Measurements from ENCODE around the gene TMEM100. TPM values are rescaled to one million over a fixed set of nuclear protein-coding genes. Genes with fewer than 3 reads are reported as not detected.

The TMEM100 gene
- total and polyA plus RNA-seq, 2 experiments from 2014 or later: 0.10 to 0.73 TPM

DNA sequence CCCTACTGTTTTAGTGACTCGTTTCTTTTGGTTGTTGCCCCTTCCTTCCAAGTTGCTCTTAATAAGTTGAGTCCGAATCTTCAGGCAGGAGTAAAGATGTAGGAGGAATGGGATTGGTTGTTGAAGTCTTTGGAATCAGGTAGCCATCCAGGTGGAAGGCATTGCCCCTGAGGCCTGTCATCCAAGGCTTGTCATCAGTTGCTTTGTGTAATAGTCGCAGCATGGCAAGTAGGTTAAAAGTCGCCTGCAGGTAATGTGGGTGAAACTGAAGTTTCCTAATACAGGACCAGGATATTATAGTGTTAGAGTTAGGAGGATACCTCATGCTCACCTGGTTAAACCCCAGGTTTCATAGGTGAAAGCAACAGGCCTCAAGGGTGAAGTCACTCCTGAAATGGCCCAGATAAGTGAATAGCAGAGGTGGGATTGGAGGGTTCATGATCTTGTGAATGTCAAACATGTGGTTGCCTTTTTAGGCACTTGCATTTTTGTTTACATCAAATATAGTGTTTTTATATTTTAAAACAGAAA, 29.1 kb upstream of the TMEM100 start:
- Histone ChIP-seq H3F3A (replicated peaks; ENCODE audit: low read depth) (no peaks in the 10 kb centered on the region), H3K36me3 (ENCODE audit: insufficient read depth) (no peaks in the 10 kb centered on the region), H3K4me2 (peak overlapping the region; percentile 87), H4K20me1 (replicated peaks; ENCODE audit: insufficient read depth) (peaks cover 6% of the 10 kb centered on the region; the same call in 1 of the 2 replicates), H3K27me3 (ENCODE audit: insufficient read depth) (no peaks in the 10 kb centered on the region), H3K4me3 (peak overlapping the region; percentile 80), H3K4me1 (ENCODE audit: insufficient read depth) (peaks cover 8% of the 10 kb centered on the region; the same call in 1 of the 2 replicates), H3K9me2 (ENCODE audit: insufficient read depth) (0 out of 2 replicates have a peak, but pooled peaks cover 5% of the 10 kb centered on the region), H2AFZ (peak overlapping the region; percentile 98), H3K79me2 (replicated peaks; ENCODE audit: insufficient read depth) (peaks cover 23% of the 10 kb centered on the region), H3K27ac (ENCODE audit: low read depth) (peak overlapping the region; percentile 26; the same call in 1 of the 2 replicates)
- ATAC-seq: no peak
- H3K9me3 Mint-ChIP-seq: no peaks in the 10 kb centered on the region
- peaks cover 4% of the 10 kb centered on the region for H3K27me3 Mint-ChIP-seq (ENCODE audit: insufficient read depth, low read depth, poor library complexity)
- no peak overlapping the region for H3K27ac Mint-ChIP-seq
- peaks cover 11% of the 10 kb centered on the region for H3K4me1 Mint-ChIP-seq
- H3K4me3 Mint-ChIP-seq: peak overlapping the region; percentile 92
- DNase-seq (ENCODE audit: low spot score): peak; percentile 7
- TF ChIP-seq, protein P1, sequence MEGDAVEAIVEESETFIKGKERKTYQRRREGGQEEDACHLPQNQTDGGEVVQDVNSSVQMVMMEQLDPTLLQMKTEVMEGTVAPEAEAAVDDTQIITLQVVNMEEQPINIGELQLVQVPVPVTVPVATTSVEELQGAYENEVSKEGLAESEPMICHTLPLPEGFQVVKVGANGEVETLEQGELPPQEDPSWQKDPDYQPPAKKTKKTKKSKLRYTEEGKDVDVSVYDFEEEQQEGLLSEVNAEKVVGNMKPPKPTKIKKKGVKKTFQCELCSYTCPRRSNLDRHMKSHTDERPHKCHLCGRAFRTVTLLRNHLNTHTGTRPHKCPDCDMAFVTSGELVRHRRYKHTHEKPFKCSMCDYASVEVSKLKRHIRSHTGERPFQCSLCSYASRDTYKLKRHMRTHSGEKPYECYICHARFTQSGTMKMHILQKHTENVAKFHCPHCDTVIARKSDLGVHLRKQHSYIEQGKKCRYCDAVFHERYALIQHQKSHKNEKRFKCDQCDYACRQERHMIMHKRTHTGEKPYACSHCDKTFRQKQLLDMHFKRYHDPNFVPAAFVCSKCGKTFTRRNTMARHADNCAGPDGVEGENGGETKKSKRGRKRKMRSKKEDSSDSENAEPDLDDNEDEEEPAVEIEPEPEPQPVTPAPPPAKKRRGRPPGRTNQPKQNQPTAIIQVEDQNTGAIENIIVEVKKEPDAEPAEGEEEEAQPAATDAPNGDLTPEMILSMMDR (conservative IDR thresholded peaks at IDR 0.05; ENCODE audit: low read depth in 2 of 2): no peak
- no peak for TF ChIP-seq STAT1 (IDR thresholded peaks at IDR 0.05; ENCODE audit: unreplicated experiment)
- TF ChIP-seq, protein P2, sequence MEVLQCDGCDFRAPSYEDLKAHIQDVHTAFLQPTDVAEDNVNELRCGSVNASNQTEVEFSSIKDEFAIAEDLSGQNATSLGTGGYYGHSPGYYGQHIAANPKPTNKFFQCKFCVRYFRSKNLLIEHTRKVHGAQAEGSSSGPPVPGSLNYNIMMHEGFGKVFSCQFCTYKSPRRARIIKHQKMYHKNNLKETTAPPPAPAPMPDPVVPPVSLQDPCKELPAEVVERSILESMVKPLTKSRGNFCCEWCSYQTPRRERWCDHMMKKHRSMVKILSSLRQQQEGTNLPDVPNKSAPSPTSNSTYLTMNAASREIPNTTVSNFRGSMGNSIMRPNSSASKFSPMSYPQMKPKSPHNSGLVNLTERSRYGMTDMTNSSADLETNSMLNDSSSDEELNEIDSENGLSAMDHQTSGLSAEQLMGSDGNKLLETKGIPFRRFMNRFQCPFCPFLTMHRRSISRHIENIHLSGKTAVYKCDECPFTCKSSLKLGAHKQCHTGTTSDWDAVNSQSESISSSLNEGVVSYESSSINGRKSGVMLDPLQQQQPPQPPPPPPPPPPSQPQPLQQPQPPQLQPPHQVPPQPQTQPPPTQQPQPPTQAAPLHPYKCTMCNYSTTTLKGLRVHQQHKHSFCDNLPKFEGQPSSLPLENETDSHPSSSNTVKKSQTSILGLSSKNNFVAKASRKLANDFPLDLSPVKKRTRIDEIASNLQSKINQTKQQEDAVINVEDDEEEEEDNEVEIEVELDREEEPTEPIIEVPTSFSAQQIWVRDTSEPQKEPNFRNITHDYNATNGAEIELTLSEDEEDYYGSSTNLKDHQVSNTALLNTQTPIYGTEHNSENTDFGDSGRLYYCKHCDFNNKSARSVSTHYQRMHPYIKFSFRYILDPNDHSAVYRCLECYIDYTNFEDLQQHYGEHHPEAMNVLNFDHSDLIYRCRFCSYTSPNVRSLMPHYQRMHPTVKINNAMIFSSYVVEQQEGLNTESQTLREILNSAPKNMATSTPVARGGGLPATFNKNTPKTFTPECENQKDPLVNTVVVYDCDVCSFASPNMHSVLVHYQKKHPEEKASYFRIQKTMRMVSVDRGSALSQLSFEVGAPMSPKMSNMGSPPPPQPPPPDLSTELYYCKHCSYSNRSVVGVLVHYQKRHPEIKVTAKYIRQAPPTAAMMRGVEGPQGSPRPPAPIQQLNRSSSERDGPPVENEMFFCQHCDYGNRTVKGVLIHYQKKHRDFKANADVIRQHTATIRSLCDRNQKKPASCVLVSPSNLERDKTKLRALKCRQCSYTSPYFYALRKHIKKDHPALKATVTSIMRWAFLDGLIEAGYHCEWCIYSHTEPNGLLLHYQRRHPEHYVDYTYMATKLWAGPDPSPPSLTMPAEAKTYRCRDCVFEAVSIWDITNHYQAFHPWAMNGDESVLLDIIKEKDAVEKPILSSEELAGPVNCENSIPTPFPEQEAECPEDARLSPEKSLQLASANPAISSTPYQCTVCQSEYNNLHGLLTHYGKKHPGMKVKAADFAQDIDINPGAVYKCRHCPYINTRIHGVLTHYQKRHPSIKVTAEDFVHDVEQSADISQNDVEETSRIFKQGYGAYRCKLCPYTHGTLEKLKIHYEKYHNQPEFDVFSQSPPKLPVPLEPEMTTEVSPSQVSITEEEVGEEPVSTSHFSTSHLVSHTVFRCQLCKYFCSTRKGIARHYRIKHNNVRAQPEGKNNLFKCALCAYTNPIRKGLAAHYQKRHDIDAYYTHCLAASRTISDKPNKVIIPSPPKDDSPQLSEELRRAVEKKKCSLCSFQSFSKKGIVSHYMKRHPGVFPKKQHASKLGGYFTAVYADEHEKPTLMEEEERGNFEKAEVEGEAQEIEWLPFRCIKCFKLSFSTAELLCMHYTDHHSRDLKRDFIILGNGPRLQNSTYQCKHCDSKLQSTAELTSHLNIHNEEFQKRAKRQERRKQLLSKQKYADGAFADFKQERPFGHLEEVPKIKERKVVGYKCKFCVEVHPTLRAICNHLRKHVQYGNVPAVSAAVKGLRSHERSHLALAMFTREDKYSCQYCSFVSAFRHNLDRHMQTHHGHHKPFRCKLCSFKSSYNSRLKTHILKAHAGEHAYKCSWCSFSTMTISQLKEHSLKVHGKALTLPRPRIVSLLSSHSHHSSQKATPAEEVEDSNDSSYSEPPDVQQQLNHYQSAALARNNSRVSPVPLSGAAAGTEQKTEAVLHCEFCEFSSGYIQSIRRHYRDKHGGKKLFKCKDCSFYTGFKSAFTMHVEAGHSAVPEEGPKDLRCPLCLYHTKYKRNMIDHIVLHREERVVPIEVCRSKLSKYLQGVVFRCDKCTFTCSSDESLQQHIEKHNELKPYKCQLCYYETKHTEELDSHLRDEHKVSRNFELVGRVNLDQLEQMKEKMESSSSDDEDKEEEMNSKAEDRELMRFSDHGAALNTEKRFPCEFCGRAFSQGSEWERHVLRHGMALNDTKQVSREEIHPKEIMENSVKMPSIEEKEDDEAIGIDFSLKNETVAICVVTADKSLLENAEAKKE (CRISPR knock-in tag; IDR thresholded peaks at IDR 0.05): no peak
- TF ChIP-seq, protein P3, sequence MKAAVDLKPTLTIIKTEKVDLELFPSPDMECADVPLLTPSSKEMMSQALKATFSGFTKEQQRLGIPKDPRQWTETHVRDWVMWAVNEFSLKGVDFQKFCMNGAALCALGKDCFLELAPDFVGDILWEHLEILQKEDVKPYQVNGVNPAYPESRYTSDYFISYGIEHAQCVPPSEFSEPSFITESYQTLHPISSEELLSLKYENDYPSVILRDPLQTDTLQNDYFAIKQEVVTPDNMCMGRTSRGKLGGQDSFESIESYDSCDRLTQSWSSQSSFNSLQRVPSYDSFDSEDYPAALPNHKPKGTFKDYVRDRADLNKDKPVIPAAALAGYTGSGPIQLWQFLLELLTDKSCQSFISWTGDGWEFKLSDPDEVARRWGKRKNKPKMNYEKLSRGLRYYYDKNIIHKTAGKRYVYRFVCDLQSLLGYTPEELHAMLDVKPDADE (IDR thresholded peaks at IDR 0.05): no peak
- TF ChIP-seq EZH2 (IDR thresholded peaks at IDR 0.05; ENCODE audit: low read depth, unreplicated experiment): no peak
- no peak for TF ChIP-seq ZNF331 (CRISPR knock-in tag; IDR thresholded peaks at IDR 0.05; ENCODE audit: low read depth)
- TF ChIP-seq CREB1 (CRISPR knock-in tag; IDR thresholded peaks at IDR 0.05; ENCODE audit: low read depth): no peak
- TF ChIP-seq ZNF114 (CRISPR knock-in tag; IDR thresholded peaks at IDR 0.05): no peak
- TF ChIP-seq EZH2phosphoT487 (IDR thresholded peaks at IDR 0.05; ENCODE audit: unreplicated experiment): no peak
- TF ChIP-seq NANOG (IDR thresholded peaks at IDR 0.05; ENCODE audit: borderline replicate concordance): no peak
- TF ChIP-seq POLR2AphosphoS5 (IDR thresholded peaks at IDR 0.05; ENCODE audit: low read depth): no peak
- no peak for TF ChIP-seq JUNB (IDR thresholded peaks at IDR 0.05; ENCODE audit: unreplicated experiment)
- TF ChIP-seq, protein P4, sequence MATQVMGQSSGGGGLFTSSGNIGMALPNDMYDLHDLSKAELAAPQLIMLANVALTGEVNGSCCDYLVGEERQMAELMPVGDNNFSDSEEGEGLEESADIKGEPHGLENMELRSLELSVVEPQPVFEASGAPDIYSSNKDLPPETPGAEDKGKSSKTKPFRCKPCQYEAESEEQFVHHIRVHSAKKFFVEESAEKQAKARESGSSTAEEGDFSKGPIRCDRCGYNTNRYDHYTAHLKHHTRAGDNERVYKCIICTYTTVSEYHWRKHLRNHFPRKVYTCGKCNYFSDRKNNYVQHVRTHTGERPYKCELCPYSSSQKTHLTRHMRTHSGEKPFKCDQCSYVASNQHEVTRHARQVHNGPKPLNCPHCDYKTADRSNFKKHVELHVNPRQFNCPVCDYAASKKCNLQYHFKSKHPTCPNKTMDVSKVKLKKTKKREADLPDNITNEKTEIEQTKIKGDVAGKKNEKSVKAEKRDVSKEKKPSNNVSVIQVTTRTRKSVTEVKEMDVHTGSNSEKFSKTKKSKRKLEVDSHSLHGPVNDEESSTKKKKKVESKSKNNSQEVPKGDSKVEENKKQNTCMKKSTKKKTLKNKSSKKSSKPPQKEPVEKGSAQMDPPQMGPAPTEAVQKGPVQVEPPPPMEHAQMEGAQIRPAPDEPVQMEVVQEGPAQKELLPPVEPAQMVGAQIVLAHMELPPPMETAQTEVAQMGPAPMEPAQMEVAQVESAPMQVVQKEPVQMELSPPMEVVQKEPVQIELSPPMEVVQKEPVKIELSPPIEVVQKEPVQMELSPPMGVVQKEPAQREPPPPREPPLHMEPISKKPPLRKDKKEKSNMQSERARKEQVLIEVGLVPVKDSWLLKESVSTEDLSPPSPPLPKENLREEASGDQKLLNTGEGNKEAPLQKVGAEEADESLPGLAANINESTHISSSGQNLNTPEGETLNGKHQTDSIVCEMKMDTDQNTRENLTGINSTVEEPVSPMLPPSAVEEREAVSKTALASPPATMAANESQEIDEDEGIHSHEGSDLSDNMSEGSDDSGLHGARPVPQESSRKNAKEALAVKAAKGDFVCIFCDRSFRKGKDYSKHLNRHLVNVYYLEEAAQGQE (IDR thresholded peaks at IDR 0.05; ENCODE audit: unreplicated experiment): no peak
- H3K36me3 Mint-ChIP-seq (ENCODE audit: low read depth): no peaks in the 10 kb centered on the region
